ENCODE data around the gene CNTNAP2. TPM values are rescaled to one million over a fixed set of nuclear protein-coding genes. Genes with fewer than 3 reads are reported as not detected.

The CNTNAP2 gene
- total RNA-seq, 1 experiment from 2014 or later, result 64.5 TPM

DNA sequence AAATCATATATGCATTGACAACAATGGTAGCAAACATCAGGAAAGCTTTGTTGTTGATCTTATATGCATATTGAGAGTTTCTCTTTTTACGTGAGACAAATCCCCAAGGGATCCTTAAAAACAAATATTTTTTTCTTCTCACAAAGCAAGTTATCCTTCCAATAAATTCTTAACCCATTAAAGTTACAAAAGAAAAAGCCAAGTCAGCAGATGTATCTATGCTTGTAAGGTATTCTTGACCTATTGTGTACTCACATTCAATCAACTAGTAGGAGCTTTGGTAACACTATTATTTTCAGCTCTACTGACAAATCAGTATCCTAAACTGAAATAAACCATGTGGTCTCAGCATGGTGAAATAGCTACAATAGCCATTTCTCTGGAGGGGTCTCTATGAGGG, 586.3 kb downstream of the CNTNAP2 start:
- no CpG with 5 or more reads among the region's 1 CpG for WGBS (ENCODE audit: extremely low coverage, insufficient read length, low lambda C conversion rate)
- Histone ChIP-seq H3K23me2 (ENCODE audit: insufficient read length, low read depth, low read length, poor library complexity, severe bottlenecking) (no peaks in the 10 kb centered on the region), H4K8ac (replicated peaks; ENCODE audit: insufficient read length, low read depth, low read length) (no peak overlapping the region), H3K27me3 (ENCODE audit: insufficient read depth, low read length) (no peaks in the 10 kb centered on the region), H3K79me2 (ENCODE audit: insufficient read depth, low read length) (no peaks in the 10 kb centered on the region), H3K9me3 (ENCODE audit: control insufficient read depth, low read depth, low read length) (no peaks in the 10 kb centered on the region), H3K23ac (ENCODE audit: insufficient read length, low read depth, low read length) (no peak overlapping the region), H2BK5ac (ENCODE audit: insufficient read length, low read length) (no peak overlapping the region), H3K27ac (ENCODE audit: insufficient read length, low read depth, low read length) (no peak overlapping the region), H2AFZ (ENCODE audit: low read length) (no peak overlapping the region), H4K5ac (ENCODE audit: insufficient read length, low read depth, low read length) (no peak overlapping the region), H2BK15ac (ENCODE audit: low read depth, low read length) (no peak overlapping the region), H4K20me1 (ENCODE audit: control insufficient read depth, insufficient read depth, insufficient read length) (no peaks in the 10 kb centered on the region), H3K79me1 (ENCODE audit: insufficient read depth, low read depth, low read length, poor library complexity, severe bottlenecking) (no peaks in the 10 kb centered on the region), H2AK5ac (ENCODE audit: insufficient read length, low read length) (no peak overlapping the region), H3K4me1 (ENCODE audit: insufficient read depth, low read length) (no peaks in the 10 kb centered on the region), H3K9ac (ENCODE audit: extremely low read depth, insufficient read length, low read length) (no peak overlapping the region), H3K56ac (ENCODE audit: insufficient read length, low read depth, low read length) (no peak overlapping the region), H3K14ac (ENCODE audit: insufficient read depth, low read length) (no peak overlapping the region), H3K4ac (ENCODE audit: low read depth, low read length) (no peak overlapping the region), H4K91ac (ENCODE audit: insufficient read length, low read depth, low read length) (no peak overlapping the region), H3K4me2 (ENCODE audit: insufficient read depth, insufficient read length, low read length) (no peak overlapping the region), H2BK20ac (ENCODE audit: low read depth, low read length, poor library complexity, severe bottlenecking) (no peak overlapping the region), H2BK12ac (ENCODE audit: insufficient read length, low read depth, low read length) (no peak overlapping the region), H3T11ph (ENCODE audit: low read length) (no peak overlapping the region), H2BK120ac (ENCODE audit: low read depth, low read length, poor library complexity, severe bottlenecking) (no peak overlapping the region), H3K18ac (ENCODE audit: insufficient read length, low read depth, low read length) (no peak overlapping the region)
- H3K36me3 Mint-ChIP-seq (ENCODE audit: insufficient read depth in 1 of 3, low read depth in 3 of 3), result no peaks in the 10 kb centered on the region; a peak in 1 of 7 replicates
- no peak for DNase-seq
- no peaks in the 10 kb centered on the region for H3K27me3 Mint-ChIP-seq (ENCODE audit: low read depth)
- no peak overlapping the region for H3K4me3 Mint-ChIP-seq
- H3K9me3 Mint-ChIP-seq, result no peaks in the 10 kb centered on the region
- TF ChIP-seq, protein P1, sequence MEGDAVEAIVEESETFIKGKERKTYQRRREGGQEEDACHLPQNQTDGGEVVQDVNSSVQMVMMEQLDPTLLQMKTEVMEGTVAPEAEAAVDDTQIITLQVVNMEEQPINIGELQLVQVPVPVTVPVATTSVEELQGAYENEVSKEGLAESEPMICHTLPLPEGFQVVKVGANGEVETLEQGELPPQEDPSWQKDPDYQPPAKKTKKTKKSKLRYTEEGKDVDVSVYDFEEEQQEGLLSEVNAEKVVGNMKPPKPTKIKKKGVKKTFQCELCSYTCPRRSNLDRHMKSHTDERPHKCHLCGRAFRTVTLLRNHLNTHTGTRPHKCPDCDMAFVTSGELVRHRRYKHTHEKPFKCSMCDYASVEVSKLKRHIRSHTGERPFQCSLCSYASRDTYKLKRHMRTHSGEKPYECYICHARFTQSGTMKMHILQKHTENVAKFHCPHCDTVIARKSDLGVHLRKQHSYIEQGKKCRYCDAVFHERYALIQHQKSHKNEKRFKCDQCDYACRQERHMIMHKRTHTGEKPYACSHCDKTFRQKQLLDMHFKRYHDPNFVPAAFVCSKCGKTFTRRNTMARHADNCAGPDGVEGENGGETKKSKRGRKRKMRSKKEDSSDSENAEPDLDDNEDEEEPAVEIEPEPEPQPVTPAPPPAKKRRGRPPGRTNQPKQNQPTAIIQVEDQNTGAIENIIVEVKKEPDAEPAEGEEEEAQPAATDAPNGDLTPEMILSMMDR (conservative IDR thresholded peaks at IDR 0.05), result no peak
- no peaks in the 10 kb centered on the region for H3K4me1 Mint-ChIP-seq
- no peak overlapping the region for H3K27ac Mint-ChIP-seq
